NB4 (cell line): Measurements from ENCODE around the gene CLDN20.

Source experiments
- CTCF ChIP-seq: IDR thresholded peaks from one replicate; pipeline ENCODE4 v1.5.1; 2012; ENCODE audit warnings: low read depth, low read length
- MAX ChIP-seq: IDR thresholded peaks from 2 replicates; pipeline ENCODE4 v1.6.1; 2011; ENCODE audit warnings: low read depth, low read length
- POLR2A ChIP-seq: IDR thresholded peaks from 2 replicates; pipeline ENCODE4 v1.6.1; 2011; ENCODE audit warnings: mild to moderate bottlenecking; ENCODE audit not compliant: insufficient read length; ENCODE audit errors: extremely low read depth

- TF ChIP-seq CTCF (no peak), POLR2A (no peak), MAX (no peak)
Observed at GRCh38 chr6:155306958-155307357, 43.1 kb downstream of the CLDN20 start.
